Smooth muscle cell (in vitro differentiated cells): ENCODE measurements around the gene SH3PXD2A. TPM values are rescaled to one million over a fixed set of nuclear protein-coding genes. Genes with fewer than 3 reads are reported as not detected.

ENCODE experiments used
- DNase-seq: peaks from one replicate; lab custom pipeline; 2025; ENCODE audit not compliant: unreplicated experiment; lab: John Stamatoyannopoulos, UW
- H2AFZ ChIP-seq: fragments of 200-600 bp; sonication (generic); 2 replicates; pipeline ENCODE4 v1.6.0; 2016; ENCODE audit warnings: antibody characterized with exemption, low read depth, mild to moderate bottlenecking
- H3F3A ChIP-seq: fragments of 200-600 bp; sonication (generic); 2 replicates; pipeline ENCODE4 v1.6.0; 2017; ENCODE audit warnings: antibody characterized with exemption, low read depth
- H3K27ac ChIP-seq: fragments of 200-600 bp; sonication (generic); 2 replicates; pipeline ENCODE4 v1.5.1; 2016; ENCODE audit warnings: low read depth, mild to moderate bottlenecking
- H3K27me3 ChIP-seq: fragments of 200-600 bp; sonication (generic); 2 replicates; pipeline ENCODE4 v1.6.1; 2016; ENCODE audit warnings: low read depth, mild to moderate bottlenecking
- H3K36me3 ChIP-seq: fragments of 200-600 bp; sonication (generic); 2 replicates; pipeline ENCODE4 v1.5.1; 2016; ENCODE audit warnings: low read depth
- H3K4me1 ChIP-seq: fragments of 200-600 bp; sonication (generic); 2 replicates; pipeline ENCODE4 v1.5.1; 2016; ENCODE audit warnings: low read depth
- H3K4me2 ChIP-seq: fragments of 200-600 bp; sonication (generic); 2 replicates; pipeline ENCODE4 v1.6.0; 2016; ENCODE audit warnings: mild to moderate bottlenecking
- H3K4me3 ChIP-seq: fragments of 200-600 bp; sonication (generic); 2 replicates; pipeline ENCODE4 v1.5.1; 2016; ENCODE audit warnings: mild to moderate bottlenecking
- H3K79me2 ChIP-seq: fragments of 200-600 bp; sonication (generic); 2 replicates; pipeline ENCODE4 v1.6.0; 2016; ENCODE audit warnings: low read depth, mild to moderate bottlenecking
- H3K9ac ChIP-seq: fragments of 200-600 bp; sonication (generic); 2 replicates; pipeline ENCODE4 v1.6.0; 2016; ENCODE audit warnings: low read depth
- H3K9me3 ChIP-seq: fragments of 200-600 bp; sonication (generic); replicated peaks from 2 replicates; pipeline ENCODE4 v1.5.1; 2016; ENCODE audit warnings: low read depth
- H4K20me1 ChIP-seq: fragments of 200-600 bp; sonication (generic); 2 replicates; pipeline ENCODE4 v1.6.0; 2016; ENCODE audit warnings: low read depth
- WGBS: methylation state at CpG from one replicate; pipeline ENCODE4 v1.1.7; 2016; ENCODE audit warnings: low lambda C conversion rate; 5-methylcytosine and 5-hydroxymethylcytosine counted together
- polyA plus RNA-seq: library from polyadenylated mRNA; unstranded; fragments of >200 nt; fragmentation: Nextera tagmentation; extraction: Ambion mirVana; gene quantifications from 2 replicates; pipeline ENCODE4 v1.2.1, GENCODE V29; 2016
- total RNA-seq: library from RNA; depleted of rRNA; stranded (reverse); fragments of >200 nt; gene quantifications from 2 replicates; pipeline ENCODE4 v1.2.3, GENCODE V29; 2014
- TF ChIP-seq, protein P1 (sequence below): fragments of 200-600 bp; sonication (generic); IDR thresholded peaks from 2 replicates; pipeline ENCODE4 v1.5.1; 2017; ENCODE audit warnings: borderline replicate concordance, mild to moderate bottlenecking, antibody characterized with exemption; ENCODE audit not compliant: insufficient read depth, poor library complexity, severe bottlenecking

Gene SH3PXD2A
- total and polyA plus RNA-seq, 2 experiments from 2014 or later, result 30.1 to 37.9 TPM

DNA sequence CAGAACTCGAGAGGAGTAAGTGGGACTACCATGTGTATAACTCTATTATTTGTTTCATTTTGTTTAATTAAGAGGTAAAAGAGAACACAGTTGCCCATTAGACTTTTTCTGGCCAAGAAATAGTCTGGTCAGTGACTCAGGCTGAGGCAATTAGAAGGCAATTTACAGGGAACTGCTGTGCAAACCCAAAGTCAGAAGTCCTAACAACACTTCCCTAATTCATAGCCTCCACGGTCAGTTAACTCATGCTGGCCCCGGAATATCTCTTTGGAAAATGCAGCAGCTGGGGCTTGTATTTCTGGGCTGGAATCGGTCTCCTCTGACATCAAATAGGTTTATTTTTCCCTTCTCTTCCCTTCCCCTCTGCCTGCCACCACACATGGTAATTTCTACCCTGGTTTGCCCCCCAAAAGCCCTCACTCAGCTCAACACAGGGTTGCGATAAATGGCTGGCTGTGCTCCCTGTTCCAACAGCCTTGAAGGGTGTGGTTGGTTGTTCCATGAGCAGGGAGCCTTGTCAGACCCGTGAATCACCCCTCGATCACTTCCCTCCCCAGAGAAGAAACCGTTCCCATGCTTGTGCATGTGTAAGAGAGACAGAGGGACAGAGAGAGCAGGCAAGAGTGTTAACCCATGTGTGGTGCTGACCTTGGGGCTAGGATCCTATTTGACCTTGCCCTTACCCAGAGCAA, 5.3 kb downstream of the SH3PXD2A start:
- 24% methylated on average over 8 of the region's 8 CpGs for WGBS
- H3K79me2 ChIP-seq, result peaks cover 93% of the 10 kb centered on the region
- no peaks in the 10 kb centered on the region for H3K9me3 ChIP-seq
- TF ChIP-seq, protein P1, sequence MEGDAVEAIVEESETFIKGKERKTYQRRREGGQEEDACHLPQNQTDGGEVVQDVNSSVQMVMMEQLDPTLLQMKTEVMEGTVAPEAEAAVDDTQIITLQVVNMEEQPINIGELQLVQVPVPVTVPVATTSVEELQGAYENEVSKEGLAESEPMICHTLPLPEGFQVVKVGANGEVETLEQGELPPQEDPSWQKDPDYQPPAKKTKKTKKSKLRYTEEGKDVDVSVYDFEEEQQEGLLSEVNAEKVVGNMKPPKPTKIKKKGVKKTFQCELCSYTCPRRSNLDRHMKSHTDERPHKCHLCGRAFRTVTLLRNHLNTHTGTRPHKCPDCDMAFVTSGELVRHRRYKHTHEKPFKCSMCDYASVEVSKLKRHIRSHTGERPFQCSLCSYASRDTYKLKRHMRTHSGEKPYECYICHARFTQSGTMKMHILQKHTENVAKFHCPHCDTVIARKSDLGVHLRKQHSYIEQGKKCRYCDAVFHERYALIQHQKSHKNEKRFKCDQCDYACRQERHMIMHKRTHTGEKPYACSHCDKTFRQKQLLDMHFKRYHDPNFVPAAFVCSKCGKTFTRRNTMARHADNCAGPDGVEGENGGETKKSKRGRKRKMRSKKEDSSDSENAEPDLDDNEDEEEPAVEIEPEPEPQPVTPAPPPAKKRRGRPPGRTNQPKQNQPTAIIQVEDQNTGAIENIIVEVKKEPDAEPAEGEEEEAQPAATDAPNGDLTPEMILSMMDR, result no peak
- DNase-seq, result no peak
- peaks cover 90% of the 10 kb centered on the region for H4K20me1 ChIP-seq
- no peak overlapping the region for H2AFZ ChIP-seq
- no peaks in the 10 kb centered on the region for H3K36me3 ChIP-seq
- no peaks in the 10 kb centered on the region for H3K27me3 ChIP-seq
- peak overlapping the region; percentile 48 for H3K9ac ChIP-seq
- no peak overlapping the region for H3K4me3 ChIP-seq
- H3K4me2 ChIP-seq, result peak overlapping the region; percentile 95
- peak overlapping the region; percentile 87 for H3K27ac ChIP-seq
- peaks cover 20% of the 10 kb centered on the region for H3K4me1 ChIP-seq
- peaks cover 23% of the 10 kb centered on the region for H3F3A ChIP-seq

DNA sequence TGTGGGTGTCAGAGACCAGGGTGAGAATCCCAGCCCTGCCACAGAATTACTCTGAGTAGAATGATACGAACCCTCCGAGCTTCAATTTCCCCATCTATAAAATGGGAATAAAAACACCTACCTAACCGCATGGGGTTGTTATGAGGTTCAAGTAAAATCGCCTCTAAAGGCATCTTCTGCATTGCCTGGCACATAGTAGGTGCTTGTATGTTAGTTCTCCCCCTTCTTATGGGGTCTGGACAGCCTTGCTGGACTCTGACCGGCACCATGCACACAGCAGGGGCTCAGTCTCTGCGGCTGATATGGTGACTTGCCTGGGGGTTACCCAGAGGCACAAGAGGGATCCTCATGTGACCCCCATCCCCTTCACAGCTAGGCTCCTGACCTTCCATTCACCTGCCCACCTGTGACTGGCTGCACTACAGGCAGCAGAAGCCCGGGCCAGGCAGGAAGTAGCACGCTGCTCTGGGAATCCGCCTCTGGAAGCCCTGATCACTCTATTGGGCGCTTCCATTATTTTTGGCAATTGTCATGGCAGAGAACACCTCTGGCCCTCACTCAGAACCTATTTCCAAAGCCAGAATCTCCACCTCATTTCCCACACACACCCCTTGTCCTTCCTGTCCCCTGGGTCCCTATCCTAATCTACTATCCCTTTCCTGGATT, 6.0 kb downstream of the SH3PXD2A start:
- H3K27ac ChIP-seq, result peak overlapping the region; percentile 87
- no peaks in the 10 kb centered on the region for H3K27me3 ChIP-seq
- peaks cover 96% of the 10 kb centered on the region for H4K20me1 ChIP-seq
- WGBS, result 89% methylated on average over 10 of the region's 10 CpGs
- peak overlapping the region; percentile 48 for H3K9ac ChIP-seq
- H3K4me3 ChIP-seq, result no peak overlapping the region
- TF ChIP-seq, protein P1, result no peak
- H2AFZ ChIP-seq, result no peak overlapping the region
- peaks cover 15% of the 10 kb centered on the region for H3K4me1 ChIP-seq
- H3K36me3 ChIP-seq, result no peaks in the 10 kb centered on the region
- no peaks in the 10 kb centered on the region for H3K9me3 ChIP-seq
- H3K79me2 ChIP-seq, result peaks cover 93% of the 10 kb centered on the region
- DNase-seq, result no peak
- H3F3A ChIP-seq, result peaks cover 23% of the 10 kb centered on the region
- peak overlapping the region; percentile 55 for H3K4me2 ChIP-seq

GRCh38 chr10:103847909-103848468, 7.4 kb downstream of the SH3PXD2A start:
- peaks cover 17% of the 10 kb centered on the region for H3F3A ChIP-seq
- 67% methylated on average over 8 of the region's 8 CpGs for WGBS
- TF ChIP-seq, protein P1, result peak; percentile 23
- H4K20me1 ChIP-seq, result peaks cover 99% of the 10 kb centered on the region
- H3K9me3 ChIP-seq, result no peaks in the 10 kb centered on the region
- H3K36me3 ChIP-seq, result no peaks in the 10 kb centered on the region
- no peak overlapping the region for H3K9ac ChIP-seq
- peaks cover 93% of the 10 kb centered on the region for H3K79me2 ChIP-seq
- H3K4me3 ChIP-seq, result no peak overlapping the region
- no peak for DNase-seq
- no peaks in the 10 kb centered on the region for H3K27me3 ChIP-seq
- H3K27ac ChIP-seq, result no peak overlapping the region
- H2AFZ ChIP-seq, result no peak overlapping the region
- H3K4me1 ChIP-seq, result peaks cover 17% of the 10 kb centered on the region
- no peak overlapping the region for H3K4me2 ChIP-seq
